Smooth muscle cell (in vitro differentiated cells): ENCODE measurements around the gene TJP2. TPM values are rescaled to one million over a fixed set of nuclear protein-coding genes. Genes with fewer than 3 reads are reported as not detected.

Experiments
- DNase-seq: peaks from one replicate; lab custom pipeline; 2025; ENCODE audit not compliant: unreplicated experiment; lab: John Stamatoyannopoulos, UW
- H2AFZ ChIP-seq: fragments of 200-600 bp; sonication (generic); 2 replicates; pipeline ENCODE4 v1.6.0; 2016; ENCODE audit warnings: antibody characterized with exemption, low read depth, mild to moderate bottlenecking
- H3F3A ChIP-seq: fragments of 200-600 bp; sonication (generic); 2 replicates; pipeline ENCODE4 v1.6.0; 2017; ENCODE audit warnings: antibody characterized with exemption, low read depth
- H3K27ac ChIP-seq: fragments of 200-600 bp; sonication (generic); 2 replicates; pipeline ENCODE4 v1.5.1; 2016; ENCODE audit warnings: low read depth, mild to moderate bottlenecking
- H3K27me3 ChIP-seq: fragments of 200-600 bp; sonication (generic); 2 replicates; pipeline ENCODE4 v1.6.1; 2016; ENCODE audit warnings: low read depth, mild to moderate bottlenecking
- H3K36me3 ChIP-seq: fragments of 200-600 bp; sonication (generic); 2 replicates; pipeline ENCODE4 v1.5.1; 2016; ENCODE audit warnings: low read depth
- H3K4me1 ChIP-seq: fragments of 200-600 bp; sonication (generic); 2 replicates; pipeline ENCODE4 v1.5.1; 2016; ENCODE audit warnings: low read depth
- H3K4me2 ChIP-seq: fragments of 200-600 bp; sonication (generic); 2 replicates; pipeline ENCODE4 v1.6.0; 2016; ENCODE audit warnings: mild to moderate bottlenecking
- H3K4me3 ChIP-seq: fragments of 200-600 bp; sonication (generic); 2 replicates; pipeline ENCODE4 v1.5.1; 2016; ENCODE audit warnings: mild to moderate bottlenecking
- H3K79me2 ChIP-seq: fragments of 200-600 bp; sonication (generic); 2 replicates; pipeline ENCODE4 v1.6.0; 2016; ENCODE audit warnings: low read depth, mild to moderate bottlenecking
- H3K9ac ChIP-seq: fragments of 200-600 bp; sonication (generic); 2 replicates; pipeline ENCODE4 v1.6.0; 2016; ENCODE audit warnings: low read depth
- H3K9me3 ChIP-seq: fragments of 200-600 bp; sonication (generic); replicated peaks from 2 replicates; pipeline ENCODE4 v1.5.1; 2016; ENCODE audit warnings: low read depth
- H4K20me1 ChIP-seq: fragments of 200-600 bp; sonication (generic); 2 replicates; pipeline ENCODE4 v1.6.0; 2016; ENCODE audit warnings: low read depth
- WGBS: methylation state at CpG from one replicate; pipeline ENCODE4 v1.1.7; 2016; ENCODE audit warnings: low lambda C conversion rate; 5-methylcytosine and 5-hydroxymethylcytosine counted together
- polyA plus RNA-seq: library from polyadenylated mRNA; unstranded; fragments of >200 nt; fragmentation: Nextera tagmentation; extraction: Ambion mirVana; gene quantifications from 2 replicates; pipeline ENCODE4 v1.2.1, GENCODE V29; 2016
- total RNA-seq: library from RNA; depleted of rRNA; stranded (reverse); fragments of >200 nt; gene quantifications from 2 replicates; pipeline ENCODE4 v1.2.3, GENCODE V29; 2014
- TF ChIP-seq, protein P1 (sequence below): fragments of 200-600 bp; sonication (generic); IDR thresholded peaks from 2 replicates; pipeline ENCODE4 v1.5.1; 2017; ENCODE audit warnings: borderline replicate concordance, mild to moderate bottlenecking, antibody characterized with exemption; ENCODE audit not compliant: insufficient read depth, poor library complexity, severe bottlenecking

TJP2 gene
- total and polyA plus RNA-seq, 2 experiments from 2014 or later = 14.9 to 48.4 TPM

GRCh38 chr9:69264526-69264925 is 90.4 kb downstream of the TJP2 start:
- Histone ChIP-seq H3K27me3 (no peaks in the 10 kb centered on the region), H3K9ac (no peak overlapping the region), H3K79me2 (no peaks in the 10 kb centered on the region), H3K4me1 (no peaks in the 10 kb centered on the region), H4K20me1 (no peaks in the 10 kb centered on the region), H3K27ac (no peak overlapping the region), H3F3A (no peaks in the 10 kb centered on the region), H3K9me3 (no peaks in the 10 kb centered on the region), H3K4me2 (no peak overlapping the region), H3K36me3 (no peaks in the 10 kb centered on the region), H2AFZ (no peak overlapping the region), H3K4me3 (no peak overlapping the region)
- 71% methylated on average over 7 of the region's 7 CpGs for WGBS
- TF ChIP-seq, protein P1, sequence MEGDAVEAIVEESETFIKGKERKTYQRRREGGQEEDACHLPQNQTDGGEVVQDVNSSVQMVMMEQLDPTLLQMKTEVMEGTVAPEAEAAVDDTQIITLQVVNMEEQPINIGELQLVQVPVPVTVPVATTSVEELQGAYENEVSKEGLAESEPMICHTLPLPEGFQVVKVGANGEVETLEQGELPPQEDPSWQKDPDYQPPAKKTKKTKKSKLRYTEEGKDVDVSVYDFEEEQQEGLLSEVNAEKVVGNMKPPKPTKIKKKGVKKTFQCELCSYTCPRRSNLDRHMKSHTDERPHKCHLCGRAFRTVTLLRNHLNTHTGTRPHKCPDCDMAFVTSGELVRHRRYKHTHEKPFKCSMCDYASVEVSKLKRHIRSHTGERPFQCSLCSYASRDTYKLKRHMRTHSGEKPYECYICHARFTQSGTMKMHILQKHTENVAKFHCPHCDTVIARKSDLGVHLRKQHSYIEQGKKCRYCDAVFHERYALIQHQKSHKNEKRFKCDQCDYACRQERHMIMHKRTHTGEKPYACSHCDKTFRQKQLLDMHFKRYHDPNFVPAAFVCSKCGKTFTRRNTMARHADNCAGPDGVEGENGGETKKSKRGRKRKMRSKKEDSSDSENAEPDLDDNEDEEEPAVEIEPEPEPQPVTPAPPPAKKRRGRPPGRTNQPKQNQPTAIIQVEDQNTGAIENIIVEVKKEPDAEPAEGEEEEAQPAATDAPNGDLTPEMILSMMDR = no peak
- no peak for DNase-seq

DNA sequence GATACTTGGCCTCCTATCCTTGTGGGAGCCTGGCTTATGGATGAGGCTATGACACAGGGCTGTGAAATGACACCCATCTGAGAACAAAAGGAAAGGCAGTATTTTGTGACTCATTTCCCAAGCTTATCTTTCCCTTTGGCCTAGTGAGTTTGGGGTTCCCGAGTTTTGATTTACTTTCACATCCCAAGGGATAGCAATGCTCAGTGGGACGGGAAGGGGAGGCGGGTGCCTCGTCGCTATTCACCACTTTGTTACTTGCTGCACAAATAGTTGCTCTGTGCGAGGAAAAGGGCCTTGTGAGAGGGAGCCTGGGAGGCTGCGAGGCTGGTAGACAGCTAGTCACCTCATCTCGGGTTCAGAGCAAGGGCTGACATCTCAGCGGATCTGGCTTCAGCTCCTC is 91.8 kb downstream of the TJP2 start:
- no peaks in the 10 kb centered on the region for H3K79me2 ChIP-seq
- no peaks in the 10 kb centered on the region for H3K9me3 ChIP-seq
- DNase-seq = no peak
- no peak overlapping the region for H2AFZ ChIP-seq
- no peaks in the 10 kb centered on the region for H3F3A ChIP-seq
- H3K9ac ChIP-seq = no peak overlapping the region
- TF ChIP-seq, protein P1 = no peak
- H4K20me1 ChIP-seq = no peaks in the 10 kb centered on the region
- no peak overlapping the region for H3K4me2 ChIP-seq
- no peak overlapping the region for H3K4me3 ChIP-seq
- no peaks in the 10 kb centered on the region for H3K36me3 ChIP-seq
- H3K27ac ChIP-seq = no peak overlapping the region
- WGBS = 72% methylated on average over 9 of the region's 9 CpGs
- no peaks in the 10 kb centered on the region for H3K27me3 ChIP-seq
- H3K4me1 ChIP-seq = no peaks in the 10 kb centered on the region

DNA sequence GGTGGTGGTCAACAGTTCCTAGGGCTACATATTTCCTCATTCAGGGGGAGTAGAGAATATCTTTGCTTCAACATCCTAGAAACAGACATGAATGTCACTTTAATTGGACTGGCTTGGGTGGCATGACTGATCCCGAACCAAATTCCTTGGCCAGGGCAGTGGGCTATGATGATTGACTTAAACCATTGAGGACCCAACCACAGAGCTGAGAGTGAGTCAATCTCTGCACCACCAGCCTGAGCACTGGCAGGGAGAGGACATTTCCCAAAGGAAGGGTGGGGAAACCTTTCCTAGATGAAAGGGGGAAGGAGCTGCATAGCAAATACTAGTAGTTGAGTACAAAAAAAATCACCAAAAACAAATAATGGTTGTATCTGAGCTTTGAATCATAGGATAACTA is 98.1 kb downstream of the TJP2 start:
- H3K27me3 ChIP-seq = no peaks in the 10 kb centered on the region
- H3K79me2 ChIP-seq = no peaks in the 10 kb centered on the region
- H3F3A ChIP-seq = no peaks in the 10 kb centered on the region
- H3K4me2 ChIP-seq = no peak overlapping the region
- H3K9me3 ChIP-seq = no peaks in the 10 kb centered on the region
- WGBS = 100% methylated on average over 1 of the region's 1 CpG
- H3K4me3 ChIP-seq = no peak overlapping the region
- no peaks in the 10 kb centered on the region for H3K4me1 ChIP-seq
- H3K9ac ChIP-seq = no peak overlapping the region
- no peak overlapping the region for H2AFZ ChIP-seq
- H3K36me3 ChIP-seq = no peaks in the 10 kb centered on the region
- DNase-seq = no peak
- H3K27ac ChIP-seq = no peak overlapping the region
- TF ChIP-seq, protein P1 = no peak
- no peaks in the 10 kb centered on the region for H4K20me1 ChIP-seq

GRCh38 chr9:69273161-69273560 is 99.1 kb downstream of the TJP2 start:
- TF ChIP-seq, protein P1 = no peak
- no peak overlapping the region for H3K4me3 ChIP-seq
- H3K79me2 ChIP-seq = no peaks in the 10 kb centered on the region
- H3K4me2 ChIP-seq = no peak overlapping the region
- H3K9me3 ChIP-seq = no peaks in the 10 kb centered on the region
- no peak overlapping the region for H3K27ac ChIP-seq
- H3K36me3 ChIP-seq = no peaks in the 10 kb centered on the region
- no peaks in the 10 kb centered on the region for H3F3A ChIP-seq
- no peak for DNase-seq
- WGBS = 57% methylated on average over 4 of the region's 4 CpGs
- H3K9ac ChIP-seq = no peak overlapping the region
- no peak overlapping the region for H2AFZ ChIP-seq
- H3K27me3 ChIP-seq = no peaks in the 10 kb centered on the region
- H3K4me1 ChIP-seq = no peaks in the 10 kb centered on the region
- no peaks in the 10 kb centered on the region for H4K20me1 ChIP-seq
